ENCODE results near the gene ZSWIM5. TPM values are rescaled to one million over a fixed set of nuclear protein-coding genes. Genes with fewer than 3 reads are reported as not detected.
"Not testable (repeated sequence)": the region's sequence is repeated elsewhere in the genome, so short reads cannot be mapped to it uniquely, and the experiment has no call there.

ZSWIM5 gene
- total and polyA plus RNA-seq, 2 experiments from 2014 or later: 2.0 to 4.0 TPM

DNA sequence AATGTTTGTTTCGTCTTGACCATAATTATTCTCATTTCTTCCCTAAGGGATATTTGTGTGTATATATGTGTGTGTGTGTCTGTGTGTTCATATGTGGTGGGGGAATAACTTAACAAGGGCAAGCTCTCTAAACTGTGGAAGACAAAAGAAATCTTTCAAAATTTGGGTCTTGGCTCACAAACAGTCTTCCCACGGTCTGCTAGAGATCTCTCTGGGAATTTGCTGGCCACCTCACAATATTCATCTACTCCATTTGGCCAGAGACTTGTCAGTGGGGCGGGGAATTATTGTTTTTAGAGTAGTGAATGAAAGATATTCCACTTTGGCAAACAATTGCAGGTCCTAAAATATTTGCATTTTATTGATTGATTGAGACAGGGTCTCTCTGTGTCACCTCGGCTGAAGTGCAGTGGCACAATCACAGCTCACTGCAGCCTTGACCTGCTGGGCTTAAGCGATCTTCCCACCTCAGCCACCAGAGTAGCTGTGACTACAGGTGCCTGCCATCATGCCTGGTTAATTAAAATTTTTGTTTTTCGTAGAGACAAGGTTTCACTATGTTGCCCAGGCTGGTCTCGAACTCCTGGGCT lies 212.0 kb downstream of the ZSWIM5 start:
- H4K20me1 ChIP-seq (ENCODE audit: insufficient read depth, poor library complexity, severe bottlenecking): no peaks in the 10 kb centered on the region
- H3K4me2 ChIP-seq: no peak overlapping the region
- WGBS (ENCODE audit: low lambda C conversion rate, missing lambda C conversion rate): 85% methylated on average over 7 of the region's 7 CpGs
- no peak for TF ChIP-seq CTCF (IDR thresholded peaks at IDR 0.05; ENCODE audit: poor library complexity)
- TF ChIP-seq EZH2 (IDR thresholded peaks at IDR 0.05; ENCODE audit: borderline replicate concordance): no peak
- no peaks in the 10 kb centered on the region for H3K79me2 ChIP-seq
- no peaks in the 10 kb centered on the region for H3K27me3 ChIP-seq
- H3K9me3 ChIP-seq (ENCODE audit: low read depth): no peaks in the 10 kb centered on the region
- no peaks in the 10 kb centered on the region for H3K9me2 ChIP-seq (replicated peaks; ENCODE audit: insufficient read depth)
- DNase-seq (ENCODE audit: low spot score): no peak
- H3K4me1 ChIP-seq (ENCODE audit: insufficient read depth): no peaks in the 10 kb centered on the region
- H2AFZ ChIP-seq: no peak overlapping the region
- no peaks in the 10 kb centered on the region for H3K36me3 ChIP-seq (replicated peaks; ENCODE audit: insufficient read depth, low read depth)
- H3K27ac ChIP-seq: no peak overlapping the region
- H3K4me3 ChIP-seq: no peak overlapping the region

DNA sequence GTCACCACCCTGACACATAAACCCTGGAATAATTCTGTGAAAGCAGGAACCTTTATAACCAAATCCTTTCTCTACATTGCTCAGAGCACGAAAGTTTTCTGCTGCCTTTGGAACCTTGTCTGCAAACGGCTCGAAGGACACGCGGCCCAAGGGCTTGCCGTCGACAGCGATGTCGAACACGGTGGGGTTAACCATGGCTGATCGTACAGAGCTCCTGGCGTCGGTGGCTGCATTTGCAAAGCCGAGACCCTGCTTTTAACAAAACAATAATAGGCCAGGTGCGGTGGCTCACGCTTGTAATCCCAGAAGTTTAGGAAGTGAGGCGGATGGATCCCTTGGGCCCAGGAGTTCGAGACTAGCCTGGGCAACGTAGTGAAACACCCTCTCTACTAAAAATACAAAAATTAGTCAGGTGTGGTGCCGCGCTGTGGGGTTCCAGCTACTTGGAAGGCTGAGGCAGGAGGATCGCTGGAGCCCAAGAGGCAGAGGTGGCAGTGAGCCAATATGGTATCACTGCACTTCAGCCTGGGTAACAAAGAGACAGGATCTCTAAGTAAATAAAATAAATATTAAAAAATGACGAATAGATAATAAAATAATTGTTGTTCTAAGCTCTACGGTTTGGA lies 217.8 kb downstream of the ZSWIM5 start:
- no peak for DNase-seq (ENCODE audit: low spot score)
- Histone ChIP-seq H3K4me1 (ENCODE audit: insufficient read depth) (peaks cover 6% of the 10 kb centered on the region), H3K4me3 (no peak overlapping the region), H3K9me3 (ENCODE audit: low read depth) (no peaks in the 10 kb centered on the region), H3K4me2 (no peak overlapping the region), H3K27ac (no peak overlapping the region), H3K27me3 (no peaks in the 10 kb centered on the region), H3K79me2 (peaks cover 13% of the 10 kb centered on the region), H2AFZ (no peak overlapping the region), H3K9me2 (replicated peaks; ENCODE audit: insufficient read depth) (no peaks in the 10 kb centered on the region), H4K20me1 (ENCODE audit: insufficient read depth, poor library complexity, severe bottlenecking) (no peaks in the 10 kb centered on the region), H3K36me3 (replicated peaks; ENCODE audit: insufficient read depth, low read depth) (no peaks in the 10 kb centered on the region)
- TF ChIP-seq CTCF (IDR thresholded peaks at IDR 0.05; ENCODE audit: poor library complexity) (no peak), EZH2 (IDR thresholded peaks at IDR 0.05; ENCODE audit: borderline replicate concordance) (no peak), EZH2phosphoT487 (IDR thresholded peaks at IDR 0.05; ENCODE audit: low read depth, severe bottlenecking, unreplicated experiment) (no peak)
- 91% methylated on average over 24 of the region's 24 CpGs for WGBS (ENCODE audit: low lambda C conversion rate, missing lambda C conversion rate)

GRCh38 chr1:44985747-44986359 lies 220.6 kb downstream of the ZSWIM5 start:
- H3K27ac ChIP-seq: peak overlapping the region; percentile 29
- no peak for DNase-seq (ENCODE audit: low spot score)
- H3K9me2 ChIP-seq (replicated peaks; ENCODE audit: insufficient read depth): no peaks in the 10 kb centered on the region
- peak overlapping the region; percentile 76 for H2AFZ ChIP-seq
- 9% methylated on average over 18 of the region's 19 CpGs for WGBS (ENCODE audit: low lambda C conversion rate, missing lambda C conversion rate)
- peak overlapping the region; percentile 94 for H3K4me2 ChIP-seq
- H3K36me3 ChIP-seq (replicated peaks; ENCODE audit: insufficient read depth, low read depth): no peaks in the 10 kb centered on the region
- H4K20me1 ChIP-seq (ENCODE audit: insufficient read depth, poor library complexity, severe bottlenecking): no peaks in the 10 kb centered on the region
- H3K79me2 ChIP-seq: peaks cover 20% of the 10 kb centered on the region
- TF ChIP-seq EZH2phosphoT487 (IDR thresholded peaks at IDR 0.05; ENCODE audit: low read depth, severe bottlenecking, unreplicated experiment): no peak
- TF ChIP-seq EZH2 (IDR thresholded peaks at IDR 0.05; ENCODE audit: borderline replicate concordance): no peak
- no peak for TF ChIP-seq CTCF (IDR thresholded peaks at IDR 0.05; ENCODE audit: poor library complexity)
- peak overlapping the region; percentile 50 for H3K4me3 ChIP-seq
- no peaks in the 10 kb centered on the region for H3K9me3 ChIP-seq (ENCODE audit: low read depth)
- peaks cover 6% of the 10 kb centered on the region for H3K4me1 ChIP-seq (ENCODE audit: insufficient read depth)
- H3K27me3 ChIP-seq: no peaks in the 10 kb centered on the region

GRCh38 chr1:44977372-44977771 lies 229.0 kb downstream of the ZSWIM5 start:
- H3K4me3 ChIP-seq; H3K27me3 ChIP-seq; H3K9me3 ChIP-seq (ENCODE audit: low read depth); H3K27ac ChIP-seq; H3K79me2 ChIP-seq; H2AFZ ChIP-seq; DNase-seq (ENCODE audit: low spot score); H4K20me1 ChIP-seq (ENCODE audit: insufficient read depth, poor library complexity, severe bottlenecking); H3K9me2 ChIP-seq (replicated peaks; ENCODE audit: insufficient read depth); H3K4me2 ChIP-seq; H3K4me1 ChIP-seq (ENCODE audit: insufficient read depth); H3K36me3 ChIP-seq (replicated peaks; ENCODE audit: insufficient read depth, low read depth): not testable (repeated sequence)
- 100% methylated on average over 4 of the region's 4 CpGs for WGBS (ENCODE audit: low lambda C conversion rate, missing lambda C conversion rate)

All from hepatocyte (in vitro differentiated cells).